Lung (tissue), 12 donors: Measurements from ENCODE around the gene ECE1. TPM values are rescaled to one million over a fixed set of nuclear protein-coding genes. Genes with fewer than 3 reads are reported as not detected.

Experiments
- ATAC-seq: fragments of 200-7000 bp; cut with Tn5 transposase; one replicate; pipeline ENCODE4 v1.9.1; 2020; ENCODE audit warnings: moderate number of reproducible peaks; ENCODE audit not compliant: insufficient read depth, low FRiP score
- DNase-seq, 3 donors: peaks; one replicate each; pipeline ENCODE4 v3.0.0-alpha.2; 2013 to 2017
- H3K27ac ChIP-seq, 2 donors: one replicate each; pipeline ENCODE4 v1.5.1; 2013; ENCODE audit warnings: mild to moderate bottlenecking in 2 of 2, moderate library complexity in 2 of 2, control low read depth in 1 of 2, inconsistent platforms in 1 of 2, low read depth in 1 of 2, low read length in 1 of 2
- H3K27me3 ChIP-seq, 3 donors: one replicate each; pipeline ENCODE4 v1.5.1; 2013; ENCODE audit warnings: low read length in 2 of 3; ENCODE audit not compliant: control insufficient read depth in 3 of 3, insufficient read depth in 3 of 3
- H3K36me3 ChIP-seq, 4 donors: one replicate each; pipeline ENCODE4 v1.5.1; 2013; ENCODE audit warnings: low read length in 4 of 4, mild to moderate bottlenecking in 1 of 4, moderate library complexity in 1 of 4; ENCODE audit not compliant: control insufficient read depth in 4 of 4, insufficient read depth in 4 of 4
- H3K4me1 ChIP-seq, 5 donors: one replicate each; pipeline ENCODE4 v1.5.1; 2013; ENCODE audit warnings: low read length in 5 of 5, mild to moderate bottlenecking in 2 of 5, moderate library complexity in 1 of 5; ENCODE audit not compliant: control insufficient read depth in 5 of 5, insufficient read depth in 5 of 5
- H3K4me3 ChIP-seq: one replicate; pipeline ENCODE4 v1.5.1; 2013; ENCODE audit warnings: mild to moderate bottlenecking, control low read depth, moderate library complexity
- H3K9ac ChIP-seq, 2 donors: one replicate each; pipeline ENCODE4 v1.5.1; 2013; ENCODE audit warnings: low read length in 2 of 2, control low read depth in 1 of 2; ENCODE audit not compliant: insufficient read depth in 1 of 2
- H3K9me3 ChIP-seq, 4 donors: one replicate each; pipeline ENCODE4 v1.5.1; 2013; ENCODE audit warnings: low read length in 3 of 4, mild to moderate bottlenecking in 1 of 4, moderate library complexity in 1 of 4; ENCODE audit not compliant: control insufficient read depth in 4 of 4, insufficient read depth in 3 of 4
- WGBS, 2 donors: extraction: QIAGEN DNeasy Blood & Tissue Kit; methylation state at CpG; one replicate each; pipeline ENCODE4 v1.1.7; 2013; 5-methylcytosine and 5-hydroxymethylcytosine counted together
- polyA plus RNA-seq, 2 donors: library from polyadenylated mRNA; stranded (reverse); fragments of 200-250 nt; gene quantifications; one replicate each; pipeline ENCODE4 v1.2.1, GENCODE V29; 2013
- total RNA-seq, 2 donors: library from RNA; depleted of rRNA in 1 of 2; stranded (reverse); fragments of >200 nt in 1 of 2; gene quantifications; one replicate each; pipeline ENCODE4 v1.2.1, GENCODE V29; 2014 to 2021
- TF ChIP-seq, protein P1 (sequence below): IDR thresholded peaks from 2 replicates; pipeline ENCODE4 v1.5.1; 2012; ENCODE audit warnings: mild to moderate bottlenecking; ENCODE audit errors: control extremely low read depth, extremely low read depth
- donor health status: control.
- donor health status: control.
- donor health status: Bipolar disorder and iron deficiency.
- donor health status: healthy.
- donor health status: DM: yes; HTN: yes; CAD: no.

The ECE1 gene
- total and polyA plus RNA-seq, 4 donors: 55.7 to 129 (median 105) TPM

DNA sequence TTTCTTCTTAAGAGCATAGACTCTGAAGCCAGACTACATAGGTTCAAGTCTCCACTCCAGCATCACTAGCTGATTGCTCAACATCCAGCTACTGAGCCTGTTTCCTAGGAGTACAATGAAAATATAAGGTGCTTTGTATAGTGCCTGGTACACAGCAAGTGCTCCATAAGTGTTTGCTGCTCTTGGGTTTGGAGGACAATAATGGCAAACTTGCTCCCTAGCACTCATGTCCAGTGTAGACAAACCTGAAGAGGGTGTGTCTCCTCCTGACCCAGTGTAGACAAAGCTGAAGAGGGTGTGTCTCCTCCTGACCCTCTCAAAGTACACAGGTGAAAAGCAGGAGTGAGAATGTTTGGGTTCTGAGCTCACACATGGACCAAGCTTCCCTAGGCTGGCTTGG lies 10.5 kb upstream of the ECE1 start:
- Histone ChIP-seq H3K27ac (no peak overlapping the region), H3K36me3 (no peaks in the 10 kb centered on the region), H3K9ac (no peak overlapping the region), H3K4me3 (no peak overlapping the region), H3K27me3 (no peaks in the 10 kb centered on the region), H3K9me3 (peaks cover 0 to 2% (median 0%) of the 10 kb centered on the region in 4 donors), H3K4me1 (peaks cover 0 to 15% (median 0%) of the 10 kb centered on the region in 5 donors)
- DNase-seq (no peak), ATAC-seq (no peak)
- TF ChIP-seq, protein P1, sequence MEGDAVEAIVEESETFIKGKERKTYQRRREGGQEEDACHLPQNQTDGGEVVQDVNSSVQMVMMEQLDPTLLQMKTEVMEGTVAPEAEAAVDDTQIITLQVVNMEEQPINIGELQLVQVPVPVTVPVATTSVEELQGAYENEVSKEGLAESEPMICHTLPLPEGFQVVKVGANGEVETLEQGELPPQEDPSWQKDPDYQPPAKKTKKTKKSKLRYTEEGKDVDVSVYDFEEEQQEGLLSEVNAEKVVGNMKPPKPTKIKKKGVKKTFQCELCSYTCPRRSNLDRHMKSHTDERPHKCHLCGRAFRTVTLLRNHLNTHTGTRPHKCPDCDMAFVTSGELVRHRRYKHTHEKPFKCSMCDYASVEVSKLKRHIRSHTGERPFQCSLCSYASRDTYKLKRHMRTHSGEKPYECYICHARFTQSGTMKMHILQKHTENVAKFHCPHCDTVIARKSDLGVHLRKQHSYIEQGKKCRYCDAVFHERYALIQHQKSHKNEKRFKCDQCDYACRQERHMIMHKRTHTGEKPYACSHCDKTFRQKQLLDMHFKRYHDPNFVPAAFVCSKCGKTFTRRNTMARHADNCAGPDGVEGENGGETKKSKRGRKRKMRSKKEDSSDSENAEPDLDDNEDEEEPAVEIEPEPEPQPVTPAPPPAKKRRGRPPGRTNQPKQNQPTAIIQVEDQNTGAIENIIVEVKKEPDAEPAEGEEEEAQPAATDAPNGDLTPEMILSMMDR: no peak

DNA sequence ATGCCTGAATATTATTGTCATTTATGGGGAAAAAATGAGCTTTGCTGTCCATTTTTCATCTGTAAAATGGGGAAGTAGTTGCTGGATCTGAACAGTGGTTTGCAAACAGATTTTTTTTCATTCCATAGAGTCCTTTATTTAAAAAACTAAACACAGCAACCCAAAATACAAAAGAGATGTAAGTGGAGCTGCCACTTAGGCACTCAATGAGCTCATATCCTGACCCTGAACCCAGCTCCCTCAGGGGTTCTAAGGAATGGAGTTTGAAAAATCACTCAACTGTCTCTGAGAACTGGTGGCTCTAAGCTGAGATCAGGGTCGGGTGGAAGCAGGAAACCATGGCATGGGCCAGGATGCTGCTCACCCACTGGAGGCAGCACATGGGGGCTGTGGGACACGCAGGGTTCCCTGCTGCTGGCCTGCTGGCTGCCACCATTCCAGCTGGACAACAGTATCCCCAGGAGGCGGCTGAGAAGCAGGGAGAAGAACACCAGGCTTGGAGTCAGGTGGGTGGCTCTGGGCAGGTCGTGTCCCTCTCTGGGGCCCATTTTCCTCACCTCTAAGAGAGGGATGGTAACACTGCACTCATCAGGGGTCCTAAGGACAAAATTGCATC lies 9.6 kb upstream of the ECE1 start:
- WGBS, 2 donors: 61 to 68% methylated on average over 4 of the region's 4 CpGs
- H3K9me3 ChIP-seq: peaks cover 0 to 2% (median 0%) of the 10 kb centered on the region in 4 donors
- peaks cover 0 to 15% (median 0%) of the 10 kb centered on the region in 5 donors for H3K4me1 ChIP-seq
- TF ChIP-seq, protein P1: no peak
- no peaks in the 10 kb centered on the region for H3K36me3 ChIP-seq
- H3K4me3 ChIP-seq: no peak overlapping the region
- H3K27ac ChIP-seq: peak overlapping the region in 1 of 2 donors; percentile 32
- ATAC-seq (no peak), DNase-seq (no peak)
- H3K27me3 ChIP-seq: no peaks in the 10 kb centered on the region
- H3K9ac ChIP-seq: no peak overlapping the region

DNA sequence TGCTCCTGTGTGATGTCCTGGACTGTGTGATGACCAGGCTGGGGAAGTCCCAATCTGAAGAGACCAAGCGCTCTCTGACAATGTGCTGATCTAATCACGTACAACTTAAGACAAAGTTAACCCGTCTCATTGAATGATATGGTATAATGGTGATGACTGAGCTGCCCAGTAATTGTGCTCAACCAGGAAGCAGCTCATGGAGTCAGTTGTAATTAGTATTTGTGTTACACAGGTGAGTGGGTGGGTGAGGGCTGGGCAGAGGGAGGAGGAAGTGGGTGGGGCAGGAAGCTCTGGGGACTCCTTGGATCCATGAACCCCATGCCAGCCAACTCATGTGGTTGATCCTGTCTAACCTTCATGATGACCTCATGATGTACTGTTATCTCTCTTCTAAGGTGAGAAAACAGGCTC lies 8.7 kb upstream of the ECE1 start:
- ATAC-seq: no peak
- WGBS, 2 donors: 68 to 76% methylated on average over 3 of the region's 3 CpGs
- DNase-seq: no peak
- Histone ChIP-seq H3K27ac (no peak overlapping the region), H3K9ac (no peak overlapping the region), H3K4me1 (peaks cover 0 to 22% (median 0%) of the 10 kb centered on the region in 5 donors), H3K4me3 (no peak overlapping the region), H3K36me3 (no peaks in the 10 kb centered on the region), H3K9me3 (peaks cover 0 to 2% (median 0%) of the 10 kb centered on the region in 4 donors), H3K27me3 (no peaks in the 10 kb centered on the region)
- TF ChIP-seq, protein P1: no peak

DNA sequence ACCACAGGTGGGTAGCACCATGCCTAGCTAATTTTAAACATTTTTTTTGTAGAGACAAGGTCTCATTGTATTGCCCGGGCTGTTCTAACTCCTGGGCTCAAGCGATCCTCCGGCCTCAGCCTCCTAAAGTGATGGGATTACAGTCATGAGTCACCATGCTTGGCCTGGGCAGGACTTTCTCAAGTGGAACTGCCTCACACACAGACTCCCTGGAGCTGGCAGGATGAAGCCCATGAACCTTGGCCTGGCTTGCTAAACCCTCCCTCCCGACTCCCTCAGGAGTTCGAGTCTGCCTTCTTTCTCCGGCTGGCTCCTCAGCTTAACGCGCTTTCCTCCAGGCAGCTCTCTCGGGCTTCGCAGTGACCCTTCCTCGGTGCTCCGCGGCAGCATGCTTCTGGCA lies 7.7 kb upstream of the ECE1 start:
- TF ChIP-seq, protein P1: no peak
- H3K9me3 ChIP-seq: peaks cover 0 to 2% (median 0%) of the 10 kb centered on the region in 4 donors
- H3K4me3 ChIP-seq: no peak overlapping the region
- DNase-seq (no peak), ATAC-seq (no peak)
- no peak overlapping the region for H3K27ac ChIP-seq
- H3K36me3 ChIP-seq: no peaks in the 10 kb centered on the region
- WGBS, 2 donors: 92 to 98% methylated on average over 13 of the region's 13 CpGs
- no peaks in the 10 kb centered on the region for H3K27me3 ChIP-seq
- H3K4me1 ChIP-seq: peaks cover 0 to 25% (median 0%) of the 10 kb centered on the region in 5 donors
- H3K9ac ChIP-seq: no peak overlapping the region
